ENCODE results near the gene CENPP.

GRCh38 chr9:92426501-92427145, 100.9 kb downstream of the CENPP start:
- TF ChIP-seq BHLHE40 (IDR thresholded peaks at IDR 0.05; ENCODE audit: borderline replicate concordance) (no peak), HDGF (IDR thresholded peaks at IDR 0.05; ENCODE audit: borderline replicate concordance) (no peak), ZNF384 (IDR thresholded peaks at IDR 0.05) (no peak), FOXM1 (IDR thresholded peaks at IDR 0.05; ENCODE audit: borderline replicate concordance) (no peak), SP1 (IDR thresholded peaks at IDR 0.05) (no peak), LEF1 (IDR thresholded peaks at IDR 0.05; ENCODE audit: borderline replicate concordance) (no peak), FOXA1 (IDR thresholded peaks at IDR 0.05) (no peak), PKNOX1 (IDR thresholded peaks at IDR 0.05) (no peak), FOXK2 (IDR thresholded peaks at IDR 0.05) (no peak), CTBP1 (IDR thresholded peaks at IDR 0.05; ENCODE audit: borderline replicate concordance) (no peak), TARDBP (IDR thresholded peaks at IDR 0.05) (no peak), ARNT (IDR thresholded peaks at IDR 0.05) (no peak), NFRKB (IDR thresholded peaks at IDR 0.05) (no peak)
